ENCODE data around the gene SDK2.
"Not testable (repeated sequence)": the region's sequence is repeated elsewhere in the genome, so short reads cannot be mapped to it uniquely, and the experiment has no call there.

SDK2 gene

GRCh38 chr17:73318427-73318813 is 325.8 kb downstream of the SDK2 start:
- H3K9me3 ChIP-seq (ENCODE audit: control insufficient read depth, insufficient read depth, low read length): no peaks in the 10 kb centered on the region
- peaks cover 8% of the 10 kb centered on the region for H3K4me1 ChIP-seq (ENCODE audit: control insufficient read depth, insufficient read depth, low read length)
- H3K9ac ChIP-seq (ENCODE audit: low read depth, low read length): no peak overlapping the region
- H3K27me3 ChIP-seq (ENCODE audit: control insufficient read depth, insufficient read depth, low read length): no peaks in the 10 kb centered on the region
- H3K4me3 ChIP-seq (ENCODE audit: low read depth, low read length): no peak overlapping the region
- no peaks in the 10 kb centered on the region for H3K36me3 ChIP-seq (ENCODE audit: control insufficient read depth, insufficient read depth, low read length)

GRCh38 chr17:73317513-73318426 is 326.5 kb downstream of the SDK2 start:
- peaks cover 11% of the 10 kb centered on the region for H3K4me1 ChIP-seq (ENCODE audit: control insufficient read depth, insufficient read depth, low read length)
- H3K9ac ChIP-seq (ENCODE audit: low read depth, low read length): no peak overlapping the region
- no peaks in the 10 kb centered on the region for H3K36me3 ChIP-seq (ENCODE audit: control insufficient read depth, insufficient read depth, low read length)

GRCh38 chr17:73316919-73317505 is 327.2 kb downstream of the SDK2 start:
- Histone ChIP-seq H3K9ac (ENCODE audit: low read depth, low read length) (no peak overlapping the region), H3K27me3 (ENCODE audit: control insufficient read depth, insufficient read depth, low read length) (no peaks in the 10 kb centered on the region), H3K4me1 (ENCODE audit: control insufficient read depth, insufficient read depth, low read length) (peaks cover 16% of the 10 kb centered on the region), H3K4me3 (ENCODE audit: low read depth, low read length) (no peak overlapping the region), H3K9me3 (ENCODE audit: control insufficient read depth, insufficient read depth, low read length) (no peaks in the 10 kb centered on the region), H3K36me3 (ENCODE audit: control insufficient read depth, insufficient read depth, low read length) (no peaks in the 10 kb centered on the region)

More at GRCh38 chr17:73317513-73318426, 326.5 kb downstream of the SDK2 start:
- no peak overlapping the region for H3K4me3 ChIP-seq (ENCODE audit: low read depth, low read length)
- H3K27me3 ChIP-seq (ENCODE audit: control insufficient read depth, insufficient read depth, low read length): no peaks in the 10 kb centered on the region
- H3K9me3 ChIP-seq (ENCODE audit: control insufficient read depth, insufficient read depth, low read length): no peaks in the 10 kb centered on the region

GRCh38 chr17:73315471-73315870 is 328.8 kb downstream of the SDK2 start:
- Histone ChIP-seq H3K27me3 (ENCODE audit: control insufficient read depth, insufficient read depth, low read length) (no peaks in the 10 kb centered on the region), H3K4me1 (ENCODE audit: control insufficient read depth, insufficient read depth, low read length) (peaks cover 16% of the 10 kb centered on the region)

GRCh38 chr17:73313526-73314127 is 330.6 kb downstream of the SDK2 start:
- H3K9ac ChIP-seq (ENCODE audit: low read depth, low read length): no peak overlapping the region
- H3K4me3 ChIP-seq (ENCODE audit: low read depth, low read length): no peak overlapping the region
- no peaks in the 10 kb centered on the region for H3K27me3 ChIP-seq (ENCODE audit: control insufficient read depth, insufficient read depth, low read length)
- H3K9me3 ChIP-seq (ENCODE audit: control insufficient read depth, insufficient read depth, low read length): no peaks in the 10 kb centered on the region
- peaks cover 23% of the 10 kb centered on the region for H3K4me1 ChIP-seq (ENCODE audit: control insufficient read depth, insufficient read depth, low read length)
- H3K36me3 ChIP-seq (ENCODE audit: control insufficient read depth, insufficient read depth, low read length): no peaks in the 10 kb centered on the region

More at GRCh38 chr17:73315471-73315870, 328.8 kb downstream of the SDK2 start:
- Histone ChIP-seq H3K9me3 (ENCODE audit: control insufficient read depth, insufficient read depth, low read length) (no peaks in the 10 kb centered on the region), H3K36me3 (ENCODE audit: control insufficient read depth, insufficient read depth, low read length) (no peaks in the 10 kb centered on the region), H3K9ac (ENCODE audit: low read depth, low read length) (no peak overlapping the region), H3K4me3 (ENCODE audit: low read depth, low read length) (no peak overlapping the region)

GRCh38 chr17:73312887-73313286 is 331.4 kb downstream of the SDK2 start:
- H3K9me3 ChIP-seq (ENCODE audit: control insufficient read depth, insufficient read depth, low read length); H3K27me3 ChIP-seq (ENCODE audit: control insufficient read depth, insufficient read depth, low read length); H3K36me3 ChIP-seq (ENCODE audit: control insufficient read depth, insufficient read depth, low read length); H3K9ac ChIP-seq (ENCODE audit: low read depth, low read length): not testable (repeated sequence)
- Histone ChIP-seq H3K4me1 (ENCODE audit: control insufficient read depth, insufficient read depth, low read length) (peaks cover 23% of the 10 kb centered on the region), H3K4me3 (ENCODE audit: low read depth, low read length) (peak overlapping the region; percentile 87)

- H3K36me3 ChIP-seq (ENCODE audit: control insufficient read depth, insufficient read depth, low read length): no peaks in the 10 kb centered on the region
- H3K4me3 ChIP-seq (ENCODE audit: low read depth, low read length): peak within 1 kb of the TSS; percentile 87
- H3K9me3 ChIP-seq (ENCODE audit: control insufficient read depth, insufficient read depth, low read length): no peaks in the 10 kb centered on the region
- H3K27me3 ChIP-seq (ENCODE audit: control insufficient read depth, insufficient read depth, low read length): no peaks in the 10 kb centered on the region
- peak within 1 kb of the TSS; percentile 50 for H3K9ac ChIP-seq (ENCODE audit: low read depth, low read length)
- peaks cover 21% of the 10 kb centered on the region for H3K4me1 ChIP-seq (ENCODE audit: control insufficient read depth, insufficient read depth, low read length)
These were observed 332.2 kb downstream of the SDK2 start, which contains the start of gene CDC42EP4 for GRCh38 chr17:73311781-73312641. CDC42EP4 (minus strand) TSS chr17:73312001; CDS start chr17:73286500, 25,501 bp downstream.

- Histone ChIP-seq H3K27me3 (ENCODE audit: control insufficient read depth, insufficient read depth, low read length) (no peaks in the 10 kb centered on the region), H3K9ac (ENCODE audit: low read depth, low read length) (peak overlapping the region; percentile 47), H3K4me3 (ENCODE audit: low read depth, low read length) (peak overlapping the region; percentile 87), H3K9me3 (ENCODE audit: control insufficient read depth, insufficient read depth, low read length) (no peaks in the 10 kb centered on the region), H3K36me3 (ENCODE audit: control insufficient read depth, insufficient read depth, low read length) (no peaks in the 10 kb centered on the region), H3K4me1 (ENCODE audit: control insufficient read depth, insufficient read depth, low read length) (peaks cover 19% of the 10 kb centered on the region)
These were observed 332.8 kb downstream of the SDK2 start for GRCh38 chr17:73311428-73311780.

- peaks cover 24% of the 10 kb centered on the region for H3K4me1 ChIP-seq (ENCODE audit: control insufficient read depth, insufficient read depth, low read length)
- H3K9me3 ChIP-seq (ENCODE audit: control insufficient read depth, insufficient read depth, low read length): no peaks in the 10 kb centered on the region
- no peaks in the 10 kb centered on the region for H3K27me3 ChIP-seq (ENCODE audit: control insufficient read depth, insufficient read depth, low read length)
- H3K4me3 ChIP-seq (ENCODE audit: low read depth, low read length): peak overlapping the region; percentile 87
- H3K9ac ChIP-seq (ENCODE audit: low read depth, low read length): peak overlapping the region; percentile 56
- no peaks in the 10 kb centered on the region for H3K36me3 ChIP-seq (ENCODE audit: control insufficient read depth, insufficient read depth, low read length)
These were observed 334.3 kb downstream of the SDK2 start for GRCh38 chr17:73309727-73310596.

- not testable (repeated sequence) for H3K9me3 ChIP-seq (ENCODE audit: control insufficient read depth, insufficient read depth, low read length); H3K27me3 ChIP-seq (ENCODE audit: control insufficient read depth, insufficient read depth, low read length); H3K4me3 ChIP-seq (ENCODE audit: low read depth, low read length); H3K36me3 ChIP-seq (ENCODE audit: control insufficient read depth, insufficient read depth, low read length); H3K9ac ChIP-seq (ENCODE audit: low read depth, low read length)
- H3K4me1 ChIP-seq (ENCODE audit: control insufficient read depth, insufficient read depth, low read length): peaks cover 26% of the 10 kb centered on the region
These were observed 335.3 kb downstream of the SDK2 start for GRCh38 chr17:73308959-73309358.
